Retinal pigment epithelial cell (primary cell): ENCODE measurements around the gene MEF2A.

Experiments used
- DNase-seq: peaks from one replicate; pipeline ENCODE4 v3.0.0-alpha.2; 2010; ENCODE audit warnings: low read depth
- H3K4me3 ChIP-seq: 2 replicates; pipeline ENCODE4 v1.5.1; 2011; ENCODE audit warnings: mild to moderate bottlenecking, low read length, control low read depth, moderate library complexity
- CTCF ChIP-seq: conservative IDR thresholded peaks from 2 replicates; pipeline ENCODE4 v1.5.1; 2011; ENCODE audit warnings: low read depth, low read length, control low read depth, inconsistent platforms

The MEF2A gene

GRCh38 chr15:99718421-99718820, 152.6 kb downstream of the MEF2A start:
- TF ChIP-seq CTCF, result no peak
- no peak overlapping the region for H3K4me3 ChIP-seq
- no peak for DNase-seq

- DNase-seq, result no peak
- no peak for TF ChIP-seq CTCF
- no peak overlapping the region for H3K4me3 ChIP-seq
Observed at GRCh38 chr15:99719096-99719541, 153.3 kb downstream of the MEF2A start.

- DNase-seq, result no peak
- TF ChIP-seq CTCF, result no peak
- no peak overlapping the region for H3K4me3 ChIP-seq
Observed at GRCh38 chr15:99720533-99720932, 154.7 kb downstream of the MEF2A start.

GRCh38 chr15:99721104-99721778, 155.5 kb downstream of the MEF2A start:
- no peak for DNase-seq
- no peak for TF ChIP-seq CTCF
- H3K4me3 ChIP-seq, result no peak overlapping the region

GRCh38 chr15:99721896-99722295, 156.1 kb downstream of the MEF2A start:
- no peak for DNase-seq
- no peak for TF ChIP-seq CTCF

GRCh38 chr15:99722406-99722805, 156.6 kb downstream of the MEF2A start:
- TF ChIP-seq CTCF, result no peak
- H3K4me3 ChIP-seq, result no peak overlapping the region
- no peak for DNase-seq

More at GRCh38 chr15:99721896-99722295, 156.1 kb downstream of the MEF2A start:
- no peak overlapping the region for H3K4me3 ChIP-seq

- DNase-seq, result no peak
- no peak overlapping the region for H3K4me3 ChIP-seq
- TF ChIP-seq CTCF, result no peak
Observed at GRCh38 chr15:99726333-99726732, 160.5 kb downstream of the MEF2A start.
